Right atrium auricular region (tissue), 2 donors: ENCODE data around the gene KIAA1191. TPM values are rescaled to one million over a fixed set of nuclear protein-coding genes. Genes with fewer than 3 reads are reported as not detected.

ENCODE experiments used
- DNase-seq: peaks from one replicate; pipeline ENCODE4 v3.0.0-alpha.2; 2019; ENCODE audit warnings: low spot score
- H3K27ac ChIP-seq, 2 donors: fragments of 200-600 bp; sonication (generic); 1 replicate in 1 of 2; 2 replicates in 1 of 2; pipeline ENCODE4 v1.5.1; 2016 to 2019
- H3K27me3 ChIP-seq, 2 donors: fragments of 200-600 bp; sonication (generic); one replicate each; pipeline versions ENCODE4 v1.5.1 to v1.6.0; 2017 to 2019
- H3K36me3 ChIP-seq: fragments of 200-600 bp; sonication (generic); one replicate; pipeline ENCODE4 v1.5.1; 2016
- H3K4me1 ChIP-seq, 2 donors: fragments of 200-600 bp; sonication (generic); one replicate each; pipeline versions ENCODE4 v1.5.1 to v1.6.0; 2017 to 2019
- H3K4me3 ChIP-seq, 2 donors: fragments of 200-600 bp; sonication (generic); 1 replicate in 1 of 2; 2 replicates in 1 of 2; pipeline ENCODE4 v1.5.1; 2017 to 2019; ENCODE audit warnings: mild to moderate bottlenecking in 1 of 2, moderate library complexity in 1 of 2
- H3K9me3 ChIP-seq, 2 donors: fragments of 200-600 bp; sonication (generic); one replicate each; pipeline ENCODE4 v1.5.1; 2019
- CTCF ChIP-seq, 2 donors: fragments of 200-600 bp; sonication (generic); IDR thresholded peaks; one replicate each; pipeline ENCODE4 v1.5.1; 2019; ENCODE audit warnings: antibody characterized with exemption in 2 of 2
- total RNA-seq, 2 donors: library from RNA; depleted of rRNA; stranded (reverse); fragments of >200 nt; gene quantifications; one replicate each; pipeline ENCODE4 v1.1.0, GENCODE V29; 2016

The KIAA1191 gene
- total RNA-seq, 2 donors from 2014 or later = 118 to 141 TPM

GRCh38 chr5:176365351-176366231, 4.0 kb upstream of the KIAA1191 start, which contains the start of gene ARL10:
Gene ARL10, plus strand, starts transcription at chr5:176365487. Its CDS starts 77 bp downstream, at chr5:176365564.
- peaks cover 0 to 35% of the 10 kb centered on the region in 2 donors for H3K4me1 ChIP-seq
- H3K27ac ChIP-seq = peak within 1 kb of the TSS; percentile 75 to 88
- no peak for DNase-seq

GRCh38 chr5:176364765-176365350, 3.3 kb upstream of the KIAA1191 start:
- Histone ChIP-seq H3K36me3 (peaks cover 17% of the 10 kb centered on the region), H3K27ac (peak overlapping the region; percentile 75 to 88), H3K4me1 (peaks cover 0 to 35% of the 10 kb centered on the region in 2 donors), H3K9me3 (no peaks in the 10 kb centered on the region), H3K4me3 (peak overlapping the region; percentile 60 to 71), H3K27me3 (no peaks in the 10 kb centered on the region)
- no peak for TF ChIP-seq CTCF (IDR thresholded peaks at IDR 0.05)
- DNase-seq = no peak

More at GRCh38 chr5:176365351-176366231, 4.0 kb upstream of the KIAA1191 start, which contains the start of gene ARL10:
- no peak for TF ChIP-seq CTCF (IDR thresholded peaks at IDR 0.05)
- Histone ChIP-seq H3K4me3 (peak within 1 kb of the TSS; percentile 60 to 71), H3K9me3 (no peaks in the 10 kb centered on the region), H3K27me3 (no peaks in the 10 kb centered on the region), H3K36me3 (peaks cover 17% of the 10 kb centered on the region)

GRCh38 chr5:176362233-176362490, 598 bp upstream of the KIAA1191 start:
- peaks cover 0 to 38% of the 10 kb centered on the region in 2 donors for H3K4me1 ChIP-seq
- no peak for DNase-seq
- peak overlapping the region; percentile 78 to 99 for H3K4me3 ChIP-seq
- peaks cover 12% of the 10 kb centered on the region for H3K36me3 ChIP-seq
- H3K27ac ChIP-seq = peak overlapping the region; percentile 89 to 91
- H3K9me3 ChIP-seq = no peaks in the 10 kb centered on the region
- no peaks in the 10 kb centered on the region for H3K27me3 ChIP-seq
- TF ChIP-seq CTCF (IDR thresholded peaks at IDR 0.05) = no peak

GRCh38 chr5:176360894-176361436, 599 bp downstream of the KIAA1191 start:
- Histone ChIP-seq H3K4me1 (peaks cover 0 to 32% of the 10 kb centered on the region in 2 donors), H3K36me3 (peaks cover 12% of the 10 kb centered on the region), H3K9me3 (no peaks in the 10 kb centered on the region), H3K27me3 (no peaks in the 10 kb centered on the region), H3K27ac (peak overlapping the region; percentile 89 to 91), H3K4me3 (peak overlapping the region; percentile 78 to 99)
- TF ChIP-seq CTCF (IDR thresholded peaks at IDR 0.05) = no peak
- no peak for DNase-seq

- no peak for TF ChIP-seq CTCF (IDR thresholded peaks at IDR 0.05)
- Histone ChIP-seq H3K4me3 (no peak overlapping the region), H3K36me3 (peaks cover 26% of the 10 kb centered on the region), H3K9me3 (no peaks in the 10 kb centered on the region), H3K27ac (no peak overlapping the region), H3K4me1 (peaks cover 0 to 26% of the 10 kb centered on the region in 2 donors), H3K27me3 (no peaks in the 10 kb centered on the region)
- no peak for DNase-seq
These were observed 1.9 kb downstream of the KIAA1191 start for GRCh38 chr5:176359658-176360057.
